GM12875 (cell line): ENCODE measurements around the gene RGS7.
"Not testable (repeated sequence)": the region's sequence is repeated elsewhere in the genome, so short reads cannot be mapped to it uniquely, and the experiment has no call there.

ENCODE experiments used
- H3K4me3 ChIP-seq: one replicate; pipeline ENCODE4 v1.5.1; 2011; ENCODE audit warnings: low read depth, low read length, control low read depth
- TF ChIP-seq, protein P1 (sequence below): IDR thresholded peaks from 2 replicates; pipeline ENCODE4 v1.5.1; 2011; ENCODE audit warnings: low read depth, mild to moderate bottlenecking, control low read depth, inconsistent platforms, low read length, moderate library complexity, borderline replicate concordance; ENCODE audit not compliant: insufficient read depth

Gene RGS7

DNA sequence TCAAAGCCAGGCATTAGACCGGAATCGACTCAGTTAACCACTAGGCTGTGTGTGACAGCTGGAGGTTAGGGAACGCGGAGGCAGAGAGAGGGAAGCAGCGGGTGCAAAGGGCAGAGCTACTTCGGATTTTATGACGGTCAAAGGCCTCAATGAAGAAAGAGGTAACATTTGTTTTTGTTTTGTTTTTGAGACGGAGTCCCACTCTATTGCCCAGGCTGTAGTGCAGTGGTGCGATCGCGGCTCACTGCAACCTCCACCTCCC, 468.3 kb downstream of the RGS7 start:
- no peak overlapping the region for H3K4me3 ChIP-seq
- TF ChIP-seq, protein P1, sequence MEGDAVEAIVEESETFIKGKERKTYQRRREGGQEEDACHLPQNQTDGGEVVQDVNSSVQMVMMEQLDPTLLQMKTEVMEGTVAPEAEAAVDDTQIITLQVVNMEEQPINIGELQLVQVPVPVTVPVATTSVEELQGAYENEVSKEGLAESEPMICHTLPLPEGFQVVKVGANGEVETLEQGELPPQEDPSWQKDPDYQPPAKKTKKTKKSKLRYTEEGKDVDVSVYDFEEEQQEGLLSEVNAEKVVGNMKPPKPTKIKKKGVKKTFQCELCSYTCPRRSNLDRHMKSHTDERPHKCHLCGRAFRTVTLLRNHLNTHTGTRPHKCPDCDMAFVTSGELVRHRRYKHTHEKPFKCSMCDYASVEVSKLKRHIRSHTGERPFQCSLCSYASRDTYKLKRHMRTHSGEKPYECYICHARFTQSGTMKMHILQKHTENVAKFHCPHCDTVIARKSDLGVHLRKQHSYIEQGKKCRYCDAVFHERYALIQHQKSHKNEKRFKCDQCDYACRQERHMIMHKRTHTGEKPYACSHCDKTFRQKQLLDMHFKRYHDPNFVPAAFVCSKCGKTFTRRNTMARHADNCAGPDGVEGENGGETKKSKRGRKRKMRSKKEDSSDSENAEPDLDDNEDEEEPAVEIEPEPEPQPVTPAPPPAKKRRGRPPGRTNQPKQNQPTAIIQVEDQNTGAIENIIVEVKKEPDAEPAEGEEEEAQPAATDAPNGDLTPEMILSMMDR, result no peak

DNA sequence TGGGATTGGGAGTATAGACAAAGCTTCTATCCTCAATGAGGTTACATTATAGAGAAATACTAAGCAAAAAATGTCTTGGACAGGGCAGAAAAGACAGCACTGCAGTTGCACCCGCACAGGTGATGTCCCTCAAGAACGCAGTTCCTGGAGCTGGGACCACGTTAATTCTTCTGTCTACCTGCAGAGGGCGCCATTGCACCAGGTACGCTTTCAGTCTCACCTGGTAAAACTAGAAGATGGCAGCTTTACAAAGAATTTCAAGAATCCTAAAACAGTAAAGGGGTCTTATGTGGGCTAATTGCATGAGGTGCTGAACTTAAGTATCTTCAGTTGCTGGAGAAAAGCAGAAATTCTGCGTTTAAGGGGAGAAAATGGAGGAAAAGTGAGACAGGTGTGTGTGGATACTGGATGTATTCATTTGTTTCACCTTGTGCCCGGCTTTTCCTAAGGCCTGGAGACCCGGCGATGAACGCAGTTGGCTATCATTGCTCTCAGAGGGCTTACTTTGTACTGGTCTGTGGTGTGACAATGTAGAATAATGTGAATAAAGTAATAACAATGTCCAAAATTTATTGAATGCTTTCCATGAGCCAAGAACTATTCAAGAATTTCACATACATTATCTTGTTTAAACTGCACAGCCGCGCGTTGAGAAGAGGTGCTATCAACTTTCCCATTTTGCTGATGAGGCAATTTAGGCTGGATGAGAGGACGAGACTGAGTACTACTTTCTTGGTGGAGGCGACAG, 468.8 kb downstream of the RGS7 start:
- TF ChIP-seq, protein P1, result peak; percentile 70
- no peak overlapping the region for H3K4me3 ChIP-seq

DNA sequence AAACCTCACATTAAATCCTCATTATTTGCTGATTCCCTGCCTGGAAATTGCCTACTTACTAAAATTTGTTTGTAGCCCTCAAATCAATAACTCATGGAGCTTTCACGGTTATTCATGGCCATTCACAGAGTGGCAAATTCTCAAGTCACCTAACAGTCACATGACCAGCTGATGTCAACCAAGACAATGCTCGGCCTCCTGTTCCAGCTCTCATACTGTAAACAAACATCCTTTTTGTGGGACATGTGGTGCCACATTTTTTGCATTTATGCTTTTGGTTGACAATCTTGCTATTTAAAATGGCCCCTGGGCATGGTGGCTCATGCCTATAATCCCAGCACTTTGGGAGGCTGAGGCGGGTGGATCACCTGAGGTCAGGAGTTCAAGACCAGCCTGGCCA, 473.5 kb downstream of the RGS7 start:
- TF ChIP-seq, protein P1, result no peak
- no peak overlapping the region for H3K4me3 ChIP-seq

DNA sequence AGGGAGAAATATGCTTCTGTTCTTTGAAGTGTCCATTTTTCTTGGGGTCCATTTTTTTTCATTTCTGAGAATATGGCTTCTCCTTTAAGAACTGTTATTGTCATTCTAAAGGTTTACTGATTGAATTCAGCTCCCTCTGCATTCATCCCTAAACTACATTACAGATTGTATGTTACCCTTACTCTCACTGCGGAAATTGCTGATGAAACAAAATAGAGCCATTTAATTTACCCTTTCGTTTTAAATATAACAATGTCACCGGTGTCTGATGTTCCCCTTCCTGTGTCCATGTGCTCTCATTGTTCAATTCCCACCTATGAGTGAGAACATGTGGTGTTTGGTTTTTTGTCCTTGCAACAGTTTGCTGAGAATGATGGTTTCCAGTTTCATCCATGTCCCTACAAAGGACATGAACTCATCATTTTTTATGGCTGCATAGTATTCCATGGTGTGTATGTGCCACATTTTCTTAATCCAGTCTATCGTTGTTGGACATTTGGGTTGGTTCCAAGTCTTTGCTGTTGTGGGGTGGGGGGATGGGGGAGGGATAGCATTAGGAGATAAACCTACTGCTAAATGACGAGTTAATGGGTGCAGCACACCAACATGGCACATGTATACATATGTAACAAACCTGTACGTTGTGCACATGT, 474.2 kb downstream of the RGS7 start:
- H3K4me3 ChIP-seq, result not testable (repeated sequence)

DNA sequence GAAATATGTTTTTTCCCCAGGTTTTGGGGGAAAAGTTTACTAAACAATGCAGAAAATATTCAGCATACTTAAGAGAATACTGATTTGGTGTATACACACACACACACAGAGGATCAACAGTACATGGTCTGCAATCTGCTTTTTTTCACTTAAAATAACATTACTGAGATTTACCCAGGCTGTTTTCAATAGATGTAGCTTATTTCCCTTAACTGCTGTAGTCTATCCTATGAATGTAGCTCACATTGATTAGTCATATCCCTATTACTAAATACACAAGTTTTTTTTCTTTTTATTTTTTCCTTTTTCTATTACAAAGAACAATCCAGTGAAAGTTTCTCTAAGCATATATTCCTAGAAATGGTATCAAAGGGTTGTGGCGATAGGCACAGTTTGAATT, 478.4 kb downstream of the RGS7 start:
- TF ChIP-seq, protein P1, result no peak
- no peak overlapping the region for H3K4me3 ChIP-seq

DNA sequence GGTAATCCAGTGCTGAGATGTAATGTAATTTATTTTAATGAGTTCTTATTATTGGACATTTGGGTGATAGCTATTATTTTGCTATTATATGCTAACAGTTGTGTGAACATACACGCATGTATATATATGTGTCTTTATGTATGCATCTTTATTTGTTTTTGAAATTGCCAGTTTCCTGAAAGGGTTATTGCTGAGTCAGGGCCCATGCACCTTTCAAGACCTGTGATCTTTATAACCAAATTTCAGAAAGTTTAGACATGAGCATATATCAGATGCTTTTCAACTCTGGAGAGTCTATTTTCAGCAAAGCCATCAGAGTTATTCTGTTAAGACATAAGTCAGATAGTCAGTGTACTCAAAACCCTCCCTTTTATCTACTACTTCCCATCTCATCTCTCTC, 479.4 kb downstream of the RGS7 start:
- TF ChIP-seq, protein P1, result no peak
- no peak overlapping the region for H3K4me3 ChIP-seq

DNA sequence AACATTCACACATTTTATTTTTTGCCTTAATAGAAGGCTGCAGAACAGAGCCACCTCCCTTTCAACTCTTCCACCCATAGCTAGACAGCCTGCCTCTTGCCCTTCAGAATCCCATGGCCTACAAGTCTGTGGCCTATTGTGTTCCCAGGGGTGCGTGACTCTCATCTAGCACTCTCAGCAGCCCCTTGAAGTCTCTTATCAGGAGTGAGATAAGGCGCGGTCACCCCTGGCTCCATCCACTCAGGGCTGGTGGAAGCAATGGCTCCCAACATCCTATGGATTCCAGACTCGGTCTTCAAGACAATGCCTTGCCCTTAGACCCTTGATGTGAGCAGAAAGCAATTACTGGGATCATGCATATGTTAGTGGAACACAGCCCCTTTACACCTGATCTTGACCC, 480.9 kb downstream of the RGS7 start:
- no peak overlapping the region for H3K4me3 ChIP-seq
- TF ChIP-seq, protein P1, result no peak
